NCI-H146 treated with DMSO at 0.1 percent for 48 hours (cell line): ENCODE results near the gene UXT.
"Not testable (repeated sequence)": the region's sequence is repeated elsewhere in the genome, so short reads cannot be mapped to it uniquely, and the experiment has no call there.

Experiments used
- DNase-seq: peaks from one replicate; lab custom pipeline; 2025; ENCODE audit not compliant: unreplicated experiment; lab: John Stamatoyannopoulos, UW

The UXT gene

DNA sequence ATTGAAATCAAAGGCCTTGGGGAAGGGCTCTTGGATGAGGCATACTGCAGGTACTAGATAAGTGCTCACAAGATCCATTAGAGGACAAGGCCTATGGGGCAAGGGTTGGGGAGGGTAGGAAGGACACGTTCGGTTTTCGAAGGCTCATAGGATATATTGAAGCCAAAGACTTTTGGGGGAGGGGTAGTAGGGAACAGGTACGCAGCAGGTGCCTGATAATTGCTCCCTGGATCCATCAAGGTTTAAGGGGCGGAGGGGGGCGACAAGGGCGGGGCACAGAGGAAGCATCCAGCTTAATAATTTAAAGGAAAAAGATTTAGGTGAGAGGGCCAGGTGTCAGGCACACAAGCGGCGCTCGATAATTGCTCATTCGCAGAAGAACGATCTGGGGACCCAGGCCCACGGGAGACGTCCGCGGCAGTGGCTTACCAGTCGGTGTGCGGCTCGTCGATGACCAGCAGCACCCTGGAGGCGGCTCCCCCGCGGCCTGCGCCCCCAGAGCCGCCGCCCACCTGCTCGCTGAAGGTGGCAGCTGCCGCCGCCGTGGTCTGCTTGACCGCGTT lies 40.0 kb downstream of the UXT start:
- DNase-seq = no peak

DNA sequence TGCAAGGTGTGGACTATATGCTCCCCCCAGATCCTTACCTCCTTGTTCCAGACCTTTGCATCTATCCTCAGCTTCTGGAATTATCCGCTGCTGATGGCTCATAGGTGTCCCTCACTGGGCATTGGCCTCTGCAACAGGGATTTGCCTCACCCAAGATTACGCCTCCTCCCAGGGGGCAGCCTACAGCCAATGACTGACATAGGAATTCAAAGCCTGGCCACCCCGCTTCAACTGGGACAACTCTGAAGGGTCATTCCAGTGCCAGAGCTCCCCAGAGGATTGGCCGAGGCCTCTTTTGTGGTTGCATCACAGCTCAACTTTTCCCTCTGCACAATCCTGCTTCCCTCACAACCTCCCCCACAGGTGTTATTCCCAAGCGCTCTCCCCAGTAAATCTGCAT lies 44.4 kb downstream of the UXT start:
- no peak for DNase-seq

DNA sequence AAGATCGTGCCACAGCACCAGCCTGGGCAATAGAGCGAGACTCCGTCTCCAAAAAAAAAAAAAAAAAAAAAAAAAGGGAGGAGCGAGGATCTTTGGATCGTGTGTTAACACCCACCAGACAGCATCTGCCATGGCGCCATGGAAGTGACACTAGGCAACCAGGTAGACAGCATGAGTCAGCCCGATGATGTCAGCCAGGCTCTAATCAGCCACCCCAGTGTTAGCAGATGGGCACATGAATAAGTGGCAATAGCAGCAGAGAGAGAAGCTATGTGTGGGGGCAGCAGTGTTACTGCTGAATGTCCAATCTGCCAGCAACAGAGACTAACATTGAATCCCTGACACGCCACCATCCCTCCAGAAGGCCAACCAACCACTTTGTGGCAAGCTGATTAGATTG lies 45.9 kb downstream of the UXT start:
- no peak for DNase-seq

DNA sequence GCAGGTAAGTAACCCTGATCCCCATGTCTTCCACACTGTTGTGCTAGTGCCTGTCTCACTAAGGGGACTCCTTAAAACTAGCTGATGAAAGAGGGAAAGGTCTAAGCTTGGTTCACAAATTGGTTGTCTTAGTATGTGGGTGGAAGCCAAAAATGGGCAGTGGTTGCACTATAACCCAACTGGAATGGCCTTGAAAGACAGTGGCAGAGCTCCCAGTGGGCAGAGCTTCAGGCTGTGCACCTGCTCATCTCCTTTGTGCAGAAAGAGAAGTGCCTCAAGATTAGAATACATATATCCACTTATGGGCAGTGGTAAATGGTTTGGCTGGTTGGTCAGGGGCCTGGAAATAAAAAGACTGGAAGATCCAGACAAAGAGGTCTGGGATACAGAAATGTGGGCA lies 46.6 kb downstream of the UXT start:
- no peak for DNase-seq

DNA sequence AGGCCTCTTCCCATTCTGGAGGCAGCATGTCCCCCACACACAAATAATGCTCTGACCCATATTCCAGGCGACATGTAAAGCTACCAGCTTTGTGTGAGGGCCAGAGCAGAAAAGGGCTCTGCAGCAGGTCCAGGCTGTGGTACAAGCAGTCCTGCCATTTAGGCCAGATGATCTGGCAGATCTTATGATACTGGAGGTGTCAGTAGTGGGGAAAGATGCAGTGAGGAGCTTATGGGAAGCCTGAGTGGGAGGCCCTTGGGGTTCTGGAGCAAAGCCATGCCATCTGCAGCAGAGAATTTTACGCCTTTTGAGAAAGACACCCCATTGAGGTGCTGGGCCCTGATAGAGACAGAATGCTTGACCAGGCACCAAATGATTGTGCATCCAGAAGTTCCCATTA lies 47.1 kb downstream of the UXT start:
- no peak for DNase-seq

DNA sequence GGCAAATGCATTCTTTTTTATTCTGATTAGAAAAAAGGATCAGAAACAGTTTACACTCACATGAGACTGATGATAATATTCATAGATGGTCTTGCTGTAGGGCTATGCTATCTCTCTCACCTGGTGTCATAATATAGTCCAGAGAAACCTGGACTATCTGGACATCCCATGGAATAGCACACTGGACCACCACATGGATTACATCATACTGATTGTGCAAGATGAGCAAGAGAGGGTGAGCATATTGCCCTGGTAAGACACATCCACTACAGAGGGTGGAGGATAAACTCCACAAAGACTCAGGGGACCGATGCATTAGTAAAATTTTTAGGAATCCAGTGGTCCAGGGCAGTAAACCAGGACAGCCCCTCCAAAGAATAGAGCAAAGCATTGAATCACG lies 47.5 kb downstream of the UXT start:
- DNase-seq = no peak

DNA sequence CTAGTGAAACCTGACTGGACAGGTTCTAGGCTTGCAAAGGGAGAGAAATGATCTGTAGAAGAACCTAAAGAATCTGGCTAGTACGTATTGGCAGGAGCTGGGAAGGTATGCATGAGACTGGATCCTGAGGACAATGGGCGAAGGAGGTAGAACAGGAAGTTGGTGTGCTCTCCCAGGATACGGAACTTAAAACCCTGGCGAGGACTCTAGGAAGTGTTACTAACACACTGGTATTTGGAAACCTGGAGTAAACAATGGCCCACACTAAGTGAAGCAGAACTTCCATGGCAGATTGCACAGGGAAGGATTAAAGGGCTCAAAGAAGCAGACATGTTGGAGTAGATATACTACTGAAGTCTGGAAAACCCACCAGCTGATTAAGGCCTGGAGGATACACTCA lies 48.5 kb downstream of the UXT start:
- no peak for DNase-seq

DNA sequence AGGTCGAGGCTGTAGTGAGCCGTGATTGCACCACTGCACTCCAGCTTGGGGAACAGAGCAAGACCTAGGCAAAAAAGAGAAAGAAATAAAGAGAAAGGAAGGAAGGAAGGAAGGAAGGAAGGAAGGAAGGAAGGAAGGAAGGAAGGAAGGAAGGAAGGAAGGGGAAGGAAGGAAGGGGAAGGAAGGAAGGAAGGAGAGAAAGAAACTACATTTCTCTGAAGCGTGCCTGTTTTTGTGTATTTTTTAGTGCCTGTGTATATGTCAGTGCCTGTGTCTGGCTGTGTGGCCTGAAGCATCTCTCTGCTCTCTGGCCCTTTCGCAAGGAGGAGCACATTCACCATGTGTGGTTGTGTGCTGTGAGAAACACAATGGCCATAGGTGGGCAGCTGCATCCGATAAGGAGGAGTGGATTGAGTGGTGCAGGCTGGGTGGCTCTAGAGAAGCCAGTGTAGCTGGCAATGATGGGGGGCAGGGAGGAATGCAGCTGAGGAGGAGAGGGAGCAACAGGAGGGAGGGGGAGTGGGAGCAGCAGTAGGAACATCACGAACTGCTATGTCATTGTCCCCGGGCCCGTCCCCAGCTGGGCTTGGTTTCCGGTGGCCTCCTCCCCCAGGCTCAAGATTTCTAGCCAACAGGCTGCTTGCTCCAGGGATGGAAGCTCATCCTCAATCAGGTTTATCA lies 50.7 kb downstream of the UXT start:
- no peak for DNase-seq

DNA sequence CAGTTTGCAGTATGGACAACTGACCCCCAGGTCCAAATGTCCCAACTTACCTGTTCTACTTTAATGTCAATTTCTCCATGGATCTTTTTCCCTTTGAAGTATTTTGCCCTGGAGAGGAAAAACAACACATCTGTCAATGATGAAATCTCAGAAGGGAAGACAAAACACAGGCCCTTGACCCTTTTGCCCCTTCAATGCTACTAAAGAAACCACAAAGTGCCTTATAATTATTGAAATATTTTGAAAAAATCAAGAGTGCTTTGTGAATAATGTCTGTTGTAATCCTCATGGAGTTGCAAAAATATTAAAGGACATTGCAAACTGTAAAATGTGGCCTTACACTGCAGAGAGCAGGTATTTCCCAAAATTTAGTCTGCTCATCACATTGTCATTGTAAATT lies 51.9 kb downstream of the UXT start:
- DNase-seq = no peak

DNA sequence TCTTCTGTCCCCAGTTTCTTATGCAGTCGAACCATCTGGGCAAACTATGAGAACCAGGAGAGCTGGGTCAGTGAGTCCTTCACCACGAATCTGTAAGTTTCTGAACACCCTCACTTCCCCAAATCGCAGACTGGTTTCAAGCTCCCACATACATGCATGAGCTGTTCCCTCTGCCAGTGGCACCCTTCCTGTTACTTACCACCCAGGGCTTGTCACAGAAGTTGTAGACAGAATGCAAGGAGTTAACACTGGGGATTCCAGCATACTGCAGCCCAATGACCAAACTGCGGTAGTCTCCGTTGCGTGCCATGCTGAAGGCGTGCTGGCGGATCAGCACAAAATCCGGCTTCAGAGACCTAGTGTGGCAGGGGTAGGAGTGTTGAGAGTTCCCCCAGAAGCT lies 54.0 kb downstream of the UXT start:
- DNase-seq = no peak

DNA sequence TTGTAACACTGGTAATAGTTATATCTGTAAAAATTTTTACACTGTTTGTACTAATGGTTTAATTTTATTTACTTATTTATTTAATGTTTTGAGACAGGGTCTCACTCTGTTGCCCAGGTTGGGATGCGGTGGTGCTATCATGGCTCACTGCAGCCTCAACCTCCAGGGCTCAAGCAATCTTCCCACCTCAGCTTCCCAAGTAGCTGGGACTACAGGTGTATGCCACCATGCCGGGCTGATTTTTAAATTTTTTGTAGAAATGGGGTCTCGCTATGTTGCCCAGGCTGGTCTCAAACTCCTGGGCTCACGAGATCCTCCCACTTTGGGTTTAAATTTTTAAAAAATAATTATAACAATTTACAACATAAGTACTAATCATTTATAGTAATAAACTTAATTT lies 55.9 kb downstream of the UXT start:
- DNase-seq = not testable (repeated sequence)
